Fibroblast of upper back skin (primary cell): Measurements from ENCODE around the gene DDX25.

Experiments used
- DNase-seq: peaks from one replicate; pipeline ENCODE4 v3.0.0-alpha.2; 2013

DDX25 gene

DNA sequence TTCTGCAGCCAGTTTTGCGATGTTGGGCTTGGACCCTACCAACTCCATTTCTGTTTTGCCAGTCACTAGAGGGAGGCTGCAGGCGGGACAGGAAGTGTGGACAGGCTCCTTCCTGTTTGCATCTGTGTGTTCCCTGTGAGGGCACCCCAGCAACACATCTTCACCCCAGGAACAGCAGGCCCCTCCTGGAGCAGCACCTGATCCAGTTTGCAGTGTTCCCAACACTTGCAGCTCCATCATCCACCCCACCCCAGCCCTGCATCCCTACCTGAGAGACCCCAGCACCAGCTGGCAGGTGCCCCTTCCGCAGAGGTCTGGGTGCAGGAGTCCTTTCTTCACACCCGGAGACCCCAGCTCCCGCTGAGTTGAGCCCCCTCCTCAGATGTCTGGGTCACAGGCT, 34.1 kb downstream of the DDX25 start:
- DNase-seq: no peak

DNA sequence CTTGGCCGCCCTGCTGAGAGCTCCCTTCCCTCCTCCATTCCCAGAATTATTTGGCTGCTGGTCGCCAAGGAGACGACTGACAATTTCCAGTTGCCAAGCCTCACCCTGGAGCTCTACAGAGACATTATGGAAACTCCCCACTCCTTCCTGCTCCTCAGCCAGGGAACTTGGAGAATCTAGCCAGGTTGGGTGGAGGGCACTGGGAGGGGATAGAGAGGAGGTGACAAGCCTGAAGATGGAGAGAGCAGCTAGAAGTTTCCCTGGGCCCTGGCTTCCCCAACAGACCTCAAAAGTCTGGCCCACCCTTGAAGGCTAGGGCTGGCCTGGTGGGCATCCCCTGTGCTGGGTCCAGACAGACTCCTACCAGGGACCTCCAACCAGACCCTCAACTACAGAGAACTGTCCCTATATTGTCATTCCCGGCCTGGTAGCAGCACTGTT, 34.8 kb downstream of the DDX25 start:
- DNase-seq: no peak

DNA sequence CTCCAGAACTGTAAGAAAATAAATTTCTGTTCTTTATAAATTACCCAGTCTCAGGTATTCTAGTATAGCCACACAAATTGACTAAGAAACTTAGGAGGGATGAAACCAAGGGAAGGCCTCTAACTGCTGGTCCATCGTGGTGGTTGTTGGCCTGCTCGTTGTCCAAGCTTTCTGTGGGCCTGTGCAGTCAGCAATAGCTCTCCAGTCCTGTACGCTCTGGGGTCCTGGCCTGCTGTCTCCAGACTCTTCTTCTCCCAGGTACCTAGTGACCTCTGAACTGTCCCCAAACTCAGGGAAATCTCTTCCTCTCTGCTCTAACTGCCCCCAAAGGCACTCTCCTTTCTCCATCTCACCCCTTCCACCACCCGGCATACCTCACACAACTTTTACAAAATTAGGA, 35.8 kb downstream of the DDX25 start:
- DNase-seq: no peak

DNA sequence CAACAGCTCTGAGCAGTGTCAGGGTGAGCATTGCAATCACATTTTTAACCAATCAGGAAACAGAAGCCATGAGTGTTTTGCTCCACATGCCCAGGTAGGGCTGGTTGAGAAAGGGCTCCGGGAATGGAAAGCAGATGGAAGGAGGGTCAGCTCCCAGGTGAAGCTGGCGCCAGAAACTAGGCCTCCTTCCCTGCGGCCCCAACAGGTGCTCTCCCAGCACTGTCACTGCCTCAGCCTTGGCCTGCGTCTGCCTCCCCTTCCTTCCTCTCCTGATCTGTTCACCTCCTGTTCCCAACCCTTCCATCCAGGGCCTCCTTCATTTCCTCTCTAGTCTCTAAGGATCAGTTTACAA, 36.9 kb downstream of the DDX25 start:
- no peak for DNase-seq

DNA sequence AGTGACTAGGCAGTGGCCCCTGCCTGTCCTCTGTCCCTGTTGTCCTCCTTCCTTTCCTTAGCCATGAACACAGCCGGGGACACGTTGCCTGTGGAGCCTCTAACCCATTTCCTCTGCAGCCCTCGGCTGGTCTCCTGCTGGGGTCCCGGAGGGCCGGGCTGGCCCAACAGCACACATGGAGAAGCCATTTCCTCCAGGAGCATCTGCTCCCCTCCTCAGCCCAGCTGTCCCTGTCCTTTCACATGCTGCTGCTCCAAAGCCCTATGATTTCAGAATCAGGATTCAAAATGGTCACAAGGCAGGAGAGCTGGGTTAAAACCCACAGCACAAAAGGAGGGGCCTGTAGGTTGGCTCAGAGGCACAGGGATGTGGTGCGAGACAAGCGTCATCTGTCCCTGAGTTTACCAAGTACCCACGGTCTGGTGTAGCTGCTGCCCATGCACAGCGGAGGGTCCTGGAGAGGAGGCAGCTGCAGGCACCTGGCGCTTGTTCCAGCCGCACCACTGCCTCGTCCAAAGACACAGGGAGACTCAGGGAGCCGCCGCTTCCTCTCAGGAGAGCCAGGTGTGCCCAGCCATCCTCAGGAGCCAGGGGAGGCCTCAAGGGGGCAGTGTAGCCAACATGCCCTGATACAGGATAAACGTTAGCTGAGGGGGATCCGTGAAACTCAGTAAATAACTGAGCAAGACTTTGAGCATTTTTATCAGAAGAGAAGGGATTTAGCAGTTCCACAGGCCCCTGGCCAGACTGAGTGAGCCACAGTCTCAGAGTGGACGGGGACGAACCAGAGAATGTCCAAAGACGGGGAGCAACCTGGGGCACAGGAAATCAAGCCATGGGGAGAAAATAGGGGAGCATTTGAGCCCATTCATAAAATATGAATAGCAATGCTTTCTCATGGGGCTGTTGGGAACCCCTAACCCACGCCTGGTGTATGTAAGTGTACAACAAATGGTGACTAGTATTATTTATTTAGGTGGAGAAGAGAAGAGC, 37.6 kb downstream of the DDX25 start:
- peak; percentile 16 for DNase-seq

DNA sequence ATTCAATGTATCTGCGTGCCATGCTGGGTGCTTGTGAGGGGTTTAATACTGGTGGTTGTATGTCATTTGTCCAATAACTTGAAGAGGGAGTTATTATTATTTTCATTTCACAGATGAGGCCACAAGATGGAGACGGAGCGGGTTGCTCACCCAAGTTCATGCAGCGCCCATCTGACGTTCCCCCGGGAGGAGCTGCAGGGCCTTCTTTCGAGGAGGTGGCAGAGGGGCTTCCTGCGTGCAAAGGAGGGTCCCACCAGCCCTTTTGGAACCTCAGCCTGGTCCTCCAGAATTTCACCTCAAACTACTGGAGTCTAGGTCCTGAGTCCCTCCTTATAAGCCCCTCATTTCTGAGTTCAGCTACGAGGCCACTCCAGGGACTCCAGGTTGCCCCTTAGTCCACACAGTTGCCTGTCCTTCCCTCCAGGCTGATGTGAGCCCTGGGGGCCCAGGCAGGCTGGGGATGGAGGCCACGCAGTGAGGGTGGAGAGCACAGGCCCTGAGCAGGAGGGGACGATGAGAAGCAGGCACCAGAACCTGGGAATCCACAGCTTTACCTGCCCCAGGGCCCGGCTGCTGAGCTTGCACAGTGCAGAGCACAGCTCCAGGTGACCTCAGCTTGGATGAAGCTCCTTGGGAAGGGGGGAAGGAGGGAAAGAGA, 38.6 kb downstream of the DDX25 start:
- no peak for DNase-seq

DNA sequence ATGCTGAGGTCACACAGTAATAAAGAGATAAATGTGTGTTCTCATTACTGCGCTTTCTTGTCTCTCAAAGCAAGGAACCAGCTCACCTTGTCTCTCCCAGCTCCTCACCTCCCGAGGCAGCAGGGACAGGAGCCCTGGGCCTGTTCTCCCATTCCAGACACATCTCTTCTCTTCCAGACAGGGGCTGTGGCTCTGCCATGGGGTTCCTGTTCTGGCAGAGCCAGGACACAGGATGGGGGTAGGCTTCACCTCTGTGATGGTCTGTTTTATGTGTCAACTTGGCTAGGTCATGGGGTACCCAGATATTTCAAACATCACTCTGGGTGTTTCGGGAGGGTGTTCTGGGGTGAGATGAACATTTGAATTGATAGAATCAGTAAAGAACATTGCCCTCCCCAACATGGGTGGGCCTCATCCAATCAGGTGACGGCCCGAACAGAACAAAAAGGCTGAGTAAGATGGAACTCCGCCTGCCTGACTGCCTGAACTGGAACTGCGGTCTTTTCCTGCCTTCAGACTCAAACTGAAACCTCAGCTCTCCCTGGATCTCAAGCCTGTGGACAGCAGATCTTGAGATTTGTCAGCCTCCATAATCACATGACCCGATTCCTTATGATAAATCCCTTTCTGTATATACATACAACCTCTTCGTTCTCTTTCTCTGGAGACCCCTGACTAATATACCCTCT, 39.5 kb downstream of the DDX25 start:
- no peak for DNase-seq

DNA sequence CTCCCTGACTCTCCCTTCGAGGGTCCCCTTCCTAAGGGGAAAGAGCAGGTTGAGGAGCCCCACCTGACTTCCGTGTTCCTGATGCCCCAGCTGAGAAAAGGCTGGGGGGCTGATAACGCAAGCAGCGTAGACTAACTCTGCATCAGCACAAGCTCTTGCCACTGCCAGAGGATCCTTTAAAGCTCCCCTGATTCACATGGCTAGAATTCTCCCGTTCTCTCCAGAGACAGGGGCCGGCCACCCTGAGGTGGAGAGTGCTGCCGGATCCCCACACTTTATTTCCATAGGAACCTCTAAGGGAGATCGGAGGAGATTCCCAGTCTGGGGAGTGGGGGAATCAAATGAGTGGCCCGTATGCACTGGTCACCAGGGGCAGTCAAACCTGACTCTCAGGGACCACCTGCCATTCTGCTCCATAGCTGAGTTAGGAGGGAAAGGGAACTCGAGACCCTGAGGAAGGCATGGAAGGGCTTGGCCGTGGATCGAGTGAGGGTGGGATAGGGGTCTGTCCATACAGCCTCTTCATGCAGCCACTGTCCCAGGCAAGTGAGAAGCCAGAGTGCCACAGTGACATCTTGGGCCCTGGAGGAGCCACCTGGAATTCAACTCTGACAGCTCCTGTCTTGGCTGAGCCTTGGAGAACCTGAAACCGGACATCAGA, 40.2 kb downstream of the DDX25 start:
- DNase-seq: no peak

DNA sequence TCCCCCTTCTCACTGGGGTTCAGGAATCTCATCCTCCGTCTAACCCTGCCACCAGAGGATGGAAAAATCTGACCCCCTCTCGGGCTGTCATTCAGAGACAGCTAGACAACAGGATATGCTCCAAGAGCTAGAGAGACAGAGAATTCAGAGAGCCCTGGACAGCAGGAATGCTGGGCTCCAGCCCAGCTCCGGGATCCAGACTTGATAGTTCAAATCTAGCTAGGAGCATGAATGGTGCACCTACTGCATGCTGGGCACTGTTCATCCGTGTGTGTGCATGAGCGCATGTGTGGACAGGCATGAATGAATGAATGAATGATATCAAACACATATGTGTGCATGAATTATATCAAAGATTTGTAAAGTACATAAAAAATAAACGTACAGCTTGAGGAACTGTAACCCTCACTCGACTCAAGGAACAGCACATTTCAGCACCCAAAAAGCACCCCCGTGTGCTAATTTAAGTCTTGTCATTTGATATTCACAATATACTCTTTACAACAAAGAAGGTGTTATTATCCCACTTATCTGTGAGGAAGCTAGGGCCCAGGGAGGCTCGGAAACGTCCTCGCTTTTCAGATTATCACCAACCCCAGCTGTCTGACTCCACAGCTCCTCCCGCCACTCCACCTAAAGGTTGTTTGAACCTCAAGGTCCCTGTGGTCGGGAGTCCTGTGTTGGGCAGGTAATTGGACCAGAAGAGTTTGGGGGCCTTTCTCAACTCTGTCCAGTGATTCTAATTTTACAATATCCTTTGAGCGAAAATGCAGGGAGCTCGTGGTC, 40.9 kb downstream of the DDX25 start:
- no peak for DNase-seq

DNA sequence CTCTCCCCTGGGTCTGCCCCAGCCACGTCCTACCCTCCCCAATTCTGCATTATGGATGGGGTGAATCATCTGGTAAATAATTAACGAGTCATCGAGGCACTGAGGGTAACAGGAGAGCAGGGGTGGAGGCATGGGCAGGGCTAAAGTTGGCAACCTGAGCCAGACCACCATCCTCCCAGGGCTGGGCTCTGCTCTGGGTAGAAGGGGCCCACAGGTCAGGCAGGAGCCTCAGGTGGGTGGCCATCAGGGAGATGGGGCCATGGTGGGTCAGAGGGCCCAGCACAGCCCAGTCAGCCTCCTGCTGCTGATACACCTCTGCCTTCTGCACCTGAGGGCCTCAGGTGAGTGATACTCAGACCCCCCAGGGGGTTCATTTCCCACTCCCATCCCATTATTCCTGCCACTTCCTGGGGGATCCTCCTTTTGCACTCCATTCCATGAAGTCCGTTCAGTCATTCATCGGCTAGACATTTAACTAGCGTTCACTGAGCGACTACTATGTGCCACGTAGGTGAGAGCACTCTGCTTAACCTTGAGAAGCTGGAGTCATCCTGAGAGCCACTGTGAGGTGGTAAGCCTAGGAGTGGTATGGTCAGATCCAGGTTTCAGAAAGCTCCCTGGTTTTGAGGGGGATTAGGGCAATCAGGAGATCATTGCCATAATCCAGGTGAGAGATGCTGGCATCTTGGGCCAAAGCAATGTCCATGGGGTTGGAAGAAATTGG, 41.7 kb downstream of the DDX25 start, which contains the start of gene VSIG10L2:
TSS of gene VSIG10L2 (plus strand) at position 248 of the 724 bp plus-strand sequence. CDS start at position 260, 12 bp downstream.
- DNase-seq: no peak

DNA sequence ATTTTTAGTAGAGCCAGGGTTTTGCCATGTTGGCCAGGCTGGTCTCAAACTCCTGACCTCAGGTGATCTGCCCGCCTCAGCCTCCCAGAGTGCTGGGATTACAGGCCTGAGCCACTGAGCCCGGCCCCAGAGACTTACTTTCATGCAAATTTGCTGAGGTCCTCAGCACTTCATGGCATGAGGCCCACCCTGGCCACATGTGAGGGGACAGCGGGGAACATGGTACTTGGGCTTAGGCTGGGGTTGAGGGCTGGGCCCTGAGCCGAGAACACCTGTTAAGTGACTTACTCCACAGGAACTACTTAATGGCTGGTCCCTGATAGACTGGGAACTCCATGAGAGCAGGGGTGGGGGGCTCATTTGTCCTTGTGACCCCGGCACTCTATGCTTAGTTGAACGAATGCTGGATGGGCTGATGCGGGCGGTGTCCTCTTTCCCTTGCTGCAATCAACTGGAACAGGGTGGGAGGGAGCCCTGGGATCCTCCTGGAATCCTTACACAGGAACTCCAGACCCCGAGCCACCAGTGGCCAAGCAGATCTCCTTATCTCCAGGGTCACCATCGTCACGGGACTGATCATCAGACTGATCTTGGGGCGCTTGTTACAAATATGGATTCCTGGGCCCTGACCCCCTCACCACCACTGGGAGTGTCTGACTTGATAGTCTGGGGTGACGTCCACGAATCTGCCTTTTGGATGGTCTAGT, 42.6 kb downstream of the DDX25 start:
- DNase-seq: no peak

DNA sequence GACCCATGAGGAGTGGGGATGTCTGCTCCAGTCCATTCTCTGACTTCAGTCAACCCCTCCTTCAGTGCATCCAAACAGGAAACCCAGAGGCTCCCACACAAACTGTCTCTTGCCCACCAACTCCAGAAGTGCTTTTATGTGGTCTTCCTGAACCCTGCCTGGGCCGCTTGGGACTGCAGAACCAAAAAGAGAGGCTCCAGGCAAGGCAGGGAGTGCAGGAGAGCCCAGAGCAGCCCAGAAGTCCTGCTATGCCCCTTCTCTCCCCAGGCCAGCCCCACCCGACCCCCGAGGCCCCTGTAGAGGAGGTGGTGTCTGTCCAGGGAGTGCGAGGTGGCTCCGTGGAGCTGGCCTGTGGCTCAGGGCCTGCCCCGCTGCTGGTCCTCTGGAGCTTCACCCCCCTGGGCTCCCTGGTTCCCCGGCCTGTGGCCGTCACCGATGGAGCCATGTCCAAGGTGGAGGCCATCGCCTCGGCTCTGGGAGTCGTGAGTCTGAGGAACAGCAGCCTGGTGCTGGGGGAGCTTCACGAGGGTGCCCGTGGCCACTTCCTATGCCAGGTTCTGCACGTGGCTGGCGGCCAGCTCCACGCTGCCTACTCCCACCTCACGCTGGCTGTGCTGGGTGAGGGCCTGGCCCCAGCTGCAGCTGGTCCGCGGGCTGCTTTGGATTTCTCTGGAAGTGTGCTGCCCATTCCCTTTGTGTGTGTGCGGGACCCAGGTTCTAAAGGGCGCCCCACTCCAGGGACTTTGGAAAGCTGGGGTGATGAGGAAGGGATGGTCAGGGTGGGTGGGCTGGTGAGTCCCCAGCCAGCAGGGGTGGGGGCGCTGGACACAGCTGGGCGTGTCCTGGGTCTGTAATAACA, 43.3 kb downstream of the DDX25 start:
- DNase-seq: no peak

DNA sequence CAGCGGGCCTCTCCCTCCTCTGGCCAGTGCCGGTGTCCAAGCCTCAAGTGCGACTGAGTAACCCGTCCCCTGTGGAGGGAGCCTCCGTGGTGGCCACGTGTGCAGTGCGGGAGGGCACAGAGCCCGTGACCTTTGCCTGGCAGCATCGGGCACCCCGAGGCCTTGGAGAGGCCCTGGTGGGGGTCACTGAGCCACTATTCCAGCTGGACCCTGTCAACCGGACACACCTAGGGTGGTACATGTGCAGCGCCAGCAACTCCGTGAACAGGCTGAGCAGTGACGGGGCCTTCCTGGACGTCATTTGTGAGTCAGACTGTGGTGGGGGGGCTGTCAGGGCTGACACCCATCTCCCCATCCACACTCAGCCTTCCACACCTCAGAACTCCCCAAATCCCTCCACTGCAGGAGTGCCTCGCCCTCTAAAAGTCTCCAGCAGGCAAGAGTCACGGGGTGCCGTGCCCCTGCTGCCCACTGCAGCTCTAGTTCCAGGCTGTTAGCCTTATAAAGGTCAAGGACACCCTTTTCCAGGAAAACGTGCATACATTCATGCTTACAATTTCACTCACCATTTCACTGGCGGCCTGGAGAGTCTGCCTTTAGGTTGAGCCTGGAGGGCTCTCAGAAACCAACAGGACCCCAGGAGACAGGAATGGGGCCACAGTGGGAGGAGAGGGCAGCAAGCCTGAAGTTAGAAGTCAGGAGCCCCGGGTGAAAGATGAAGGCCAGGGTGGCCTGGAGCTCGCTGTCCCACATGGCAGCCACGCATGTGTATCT, 44.2 kb downstream of the DDX25 start:
- no peak for DNase-seq

DNA sequence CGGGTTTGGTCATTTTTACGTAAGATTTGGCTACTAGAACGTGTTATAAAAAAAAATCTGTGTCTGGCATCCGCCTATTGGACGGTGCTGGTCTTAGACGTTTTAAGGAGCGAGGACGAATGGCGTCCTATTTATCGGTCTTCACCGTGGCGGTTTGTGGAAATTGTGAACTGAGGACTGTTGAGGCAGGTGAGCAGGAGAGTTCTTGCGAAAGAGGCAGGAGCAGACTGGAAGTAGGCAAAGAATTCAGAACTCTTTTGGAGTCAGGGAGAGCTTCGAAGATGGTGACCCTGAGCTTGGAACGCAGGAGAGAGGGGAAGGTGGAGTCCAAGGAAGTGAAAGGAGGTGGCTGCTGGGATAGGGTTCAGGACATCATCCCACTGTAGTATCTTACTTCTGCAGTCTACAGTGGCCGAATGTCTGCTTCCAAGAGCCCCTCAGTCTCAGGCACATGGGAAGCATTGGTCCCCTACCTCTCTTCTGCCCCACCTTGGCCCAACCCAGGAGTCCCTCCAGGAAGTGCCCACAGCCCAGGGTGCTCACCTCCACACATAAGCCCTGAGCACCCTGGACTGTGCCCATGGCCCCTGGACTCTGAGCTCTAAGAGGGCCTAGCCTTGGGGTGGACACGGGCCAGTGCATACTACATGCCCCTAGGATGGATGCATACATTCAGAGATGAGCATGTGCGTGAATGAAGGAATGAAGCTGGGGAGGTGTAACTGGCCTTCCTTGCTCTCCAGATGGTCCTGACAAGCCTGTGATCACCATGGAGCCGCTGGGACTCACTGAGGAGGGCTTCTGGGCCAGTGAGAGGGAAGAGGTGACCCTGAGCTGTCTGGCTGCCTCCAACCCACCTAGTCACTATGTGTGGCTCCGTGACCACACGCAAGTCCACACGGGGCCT, 45.2 kb downstream of the DDX25 start:
- DNase-seq: no peak

DNA sequence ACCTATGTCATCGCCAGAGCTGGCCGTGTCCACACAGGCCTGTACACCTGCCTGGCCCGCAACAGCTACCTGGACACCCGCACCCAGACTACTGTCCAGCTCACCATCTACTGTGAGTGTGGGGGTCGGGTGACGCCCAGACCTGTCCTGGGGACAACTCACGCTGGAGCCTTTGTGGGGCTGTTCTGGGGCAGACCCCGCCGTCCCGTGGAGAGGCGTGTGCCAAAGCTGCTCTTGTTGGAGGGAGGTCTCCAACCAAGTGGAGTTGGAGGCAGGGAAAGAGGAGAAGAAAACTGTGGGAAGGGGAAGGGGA, 45.8 kb downstream of the DDX25 start:
- DNase-seq: no peak

DNA sequence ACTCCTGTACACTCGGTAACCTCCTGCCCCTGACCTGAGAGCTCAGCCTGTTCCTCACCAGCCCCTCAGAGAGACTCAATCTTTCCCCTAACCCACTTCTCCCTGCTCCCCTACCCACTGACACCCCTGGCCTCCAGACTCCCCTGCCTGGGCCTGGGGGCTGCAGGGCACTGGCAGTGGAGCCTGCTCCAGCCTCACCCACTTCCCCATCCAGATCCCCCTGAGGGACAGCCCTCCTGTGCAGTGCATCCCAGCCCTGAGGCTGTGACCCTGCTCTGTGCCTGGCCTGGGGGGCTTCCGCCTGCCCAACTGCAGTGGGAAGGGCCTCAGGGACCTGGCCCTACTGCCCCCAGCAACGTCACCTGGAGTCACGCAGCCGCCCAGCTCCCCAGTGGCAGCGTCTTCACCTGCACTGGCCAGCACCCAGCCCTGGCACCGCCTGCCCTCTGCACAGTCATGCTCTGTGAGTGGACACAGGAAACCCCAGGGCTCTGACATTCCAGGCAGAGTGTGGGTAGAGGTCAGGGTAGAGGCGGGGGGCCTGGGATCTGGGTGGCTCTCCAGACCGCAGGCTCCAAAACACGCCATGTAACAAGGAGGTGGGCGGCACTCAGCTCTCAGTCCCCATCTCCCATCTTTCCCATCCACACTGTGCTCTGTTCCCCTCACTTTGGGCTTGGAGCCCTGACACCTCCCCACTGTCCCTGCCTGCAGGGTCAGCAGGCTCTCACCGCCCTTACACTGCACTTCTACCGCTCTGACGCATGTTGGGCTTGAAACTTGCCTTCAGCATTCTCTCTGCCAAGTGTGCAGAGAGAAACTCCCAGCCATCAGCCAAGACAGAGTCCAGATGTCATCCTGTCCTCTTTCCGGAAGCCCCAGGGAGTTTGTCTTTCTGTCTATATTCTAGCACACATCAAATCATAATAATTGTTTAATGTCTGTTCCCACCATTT, 46.7 kb downstream of the DDX25 start:
- DNase-seq: peak; percentile 9

DNA sequence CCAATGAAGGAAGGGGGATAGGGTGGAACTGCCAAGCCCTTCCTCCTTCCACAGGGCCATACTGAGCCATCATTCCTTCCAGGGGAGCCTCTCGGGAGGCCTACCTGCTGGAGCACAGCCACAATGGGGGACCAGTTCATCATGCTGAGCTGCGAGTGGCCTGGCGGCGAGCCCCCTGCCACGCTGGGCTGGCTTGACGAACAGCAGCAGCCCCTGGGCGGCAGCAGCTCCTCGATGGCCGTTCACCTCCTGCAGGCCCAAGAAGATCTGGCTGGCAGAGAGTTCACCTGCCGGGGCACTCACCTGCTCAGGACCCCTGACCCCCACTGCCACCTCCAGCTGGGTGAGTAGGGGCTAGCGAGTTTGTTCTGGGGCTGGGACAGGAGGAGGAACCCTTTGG, 47.4 kb downstream of the DDX25 start:
- no peak for DNase-seq
